GM19468 (cell line): ENCODE data around the gene TBC1D12.

Experiments used
- ATAC-seq: cut with Tn5 transposase; IDR thresholded peaks from one replicate; pipeline ENCODE4 v1.9.1; 2021; ENCODE audit warnings: mild to moderate bottlenecking, moderate library complexity, moderate number of reproducible peaks; ENCODE audit not compliant: unreplicated experiment; ENCODE audit errors: extremely low read depth

TBC1D12 gene

GRCh38 chr10:94443047-94443446 is 40.7 kb downstream of the TBC1D12 start:
- no peak for ATAC-seq

GRCh38 chr10:94443549-94443948 is 41.2 kb downstream of the TBC1D12 start:
- no peak for ATAC-seq

- ATAC-seq, result no peak
Measured at GRCh38 chr10:94450782-94451181, 48.4 kb downstream of the TBC1D12 start.

GRCh38 chr10:94451883-94452519 is 49.7 kb downstream of the TBC1D12 start:
- ATAC-seq, result no peak

- no peak for ATAC-seq
Measured at GRCh38 chr10:94456942-94457341, 54.6 kb downstream of the TBC1D12 start.

- ATAC-seq, result no peak
Measured at GRCh38 chr10:94459385-94459784, 57.0 kb downstream of the TBC1D12 start.

GRCh38 chr10:94461503-94461902 is 59.2 kb downstream of the TBC1D12 start:
- ATAC-seq, result no peak

- ATAC-seq, result no peak
Measured at GRCh38 chr10:94462130-94462529, 59.8 kb downstream of the TBC1D12 start.

- ATAC-seq, result no peak
Measured at GRCh38 chr10:94465684-94466083, 63.3 kb downstream of the TBC1D12 start.

- ATAC-seq, result no peak
Measured at GRCh38 chr10:94481410-94481809, 79.1 kb downstream of the TBC1D12 start.

GRCh38 chr10:94483970-94484369 is 81.6 kb downstream of the TBC1D12 start:
- no peak for ATAC-seq

- ATAC-seq, result no peak
Measured at GRCh38 chr10:94485094-94485493, 82.8 kb downstream of the TBC1D12 start.

GRCh38 chr10:94487575-94487974 is 85.2 kb downstream of the TBC1D12 start:
- ATAC-seq, result no peak

GRCh38 chr10:94489107-94489506 is 86.8 kb downstream of the TBC1D12 start:
- no peak for ATAC-seq

- ATAC-seq, result no peak
Measured at GRCh38 chr10:94489976-94490788, 87.8 kb downstream of the TBC1D12 start.

- no peak for ATAC-seq
Measured at GRCh38 chr10:94490789-94491039, 88.4 kb downstream of the TBC1D12 start.

- no peak for ATAC-seq
Measured at GRCh38 chr10:94493463-94493862, 91.1 kb downstream of the TBC1D12 start.

- ATAC-seq, result no peak
Measured at GRCh38 chr10:94496010-94496409, 93.7 kb downstream of the TBC1D12 start.

GRCh38 chr10:94496646-94497045 is 94.3 kb downstream of the TBC1D12 start:
- no peak for ATAC-seq

- no peak for ATAC-seq
Measured at GRCh38 chr10:94500063-94500462, 97.7 kb downstream of the TBC1D12 start.

- no peak for ATAC-seq
Measured at GRCh38 chr10:94521276-94522250, 119.2 kb downstream of the TBC1D12 start.
